T-helper 2 cell treated with Interferon-gamma antibody and Interleukin-4, amounts not matched to agents 5 μg/mL and 100 μg/mL, for 36 hours (primary cell): ENCODE results near the gene PMEPA1.

Experiments
- DNase-seq: peaks from one replicate; pipeline ENCODE4 v3.0.0; 2021; ENCODE audit warnings: low spot score
- H3K27ac Mint-ChIP-seq: one replicate; pipeline ENCODE4 v1.8.0; 2021; ENCODE audit warnings: mild to moderate bottlenecking, mixed read lengths
- H3K27me3 Mint-ChIP-seq: one replicate; pipeline ENCODE4 v1.8.0; 2021; ENCODE audit warnings: low read depth, mixed read lengths
- H3K36me3 Mint-ChIP-seq: one replicate; pipeline ENCODE4 v1.8.0; 2021; ENCODE audit warnings: low read depth, mixed read lengths
- H3K4me1 Mint-ChIP-seq: one replicate; pipeline ENCODE4 v1.8.0; 2021; ENCODE audit warnings: low read depth, mixed read lengths
- H3K4me3 Mint-ChIP-seq: one replicate; pipeline ENCODE4 v1.8.0; 2022; ENCODE audit warnings: mild to moderate bottlenecking, moderate library complexity, mixed read lengths
- H3K9me3 Mint-ChIP-seq: one replicate; pipeline ENCODE4 v1.8.0; 2021; ENCODE audit warnings: mixed read lengths

PMEPA1 gene

GRCh38 chr20:57627339-57627738 lies 82.5 kb downstream of the PMEPA1 start:
- Mint-ChIP-seq H3K27ac (peak overlapping the region; percentile 58), H3K27me3 (peaks cover 34% of the 10 kb centered on the region), H3K4me1 (peaks cover 39% of the 10 kb centered on the region), H3K4me3 (peak overlapping the region; percentile 10), H3K9me3 (peaks cover 14% of the 10 kb centered on the region), H3K36me3 (peaks cover 15% of the 10 kb centered on the region)
- no peak for DNase-seq

GRCh38 chr20:57625978-57626377 lies 83.8 kb downstream of the PMEPA1 start:
- Mint-ChIP-seq H3K9me3 (peaks cover 14% of the 10 kb centered on the region), H3K27ac (no peak overlapping the region), H3K36me3 (peaks cover 11% of the 10 kb centered on the region), H3K27me3 (peaks cover 22% of the 10 kb centered on the region), H3K4me3 (no peak overlapping the region), H3K4me1 (peaks cover 43% of the 10 kb centered on the region)
- no peak for DNase-seq

GRCh38 chr20:57625181-57625958 lies 84.4 kb downstream of the PMEPA1 start:
- H3K4me1 Mint-ChIP-seq: peaks cover 48% of the 10 kb centered on the region
- H3K27me3 Mint-ChIP-seq: peaks cover 18% of the 10 kb centered on the region
- DNase-seq: no peak
- H3K4me3 Mint-ChIP-seq: no peak overlapping the region
- H3K27ac Mint-ChIP-seq: no peak overlapping the region
- H3K36me3 Mint-ChIP-seq: peaks cover 11% of the 10 kb centered on the region
- peaks cover 14% of the 10 kb centered on the region for H3K9me3 Mint-ChIP-seq

GRCh38 chr20:57624124-57624523 lies 85.7 kb downstream of the PMEPA1 start:
- Mint-ChIP-seq H3K4me1 (peaks cover 49% of the 10 kb centered on the region), H3K4me3 (no peak overlapping the region), H3K27ac (no peak overlapping the region), H3K36me3 (peaks cover 7% of the 10 kb centered on the region), H3K9me3 (peaks cover 9% of the 10 kb centered on the region), H3K27me3 (peaks cover 15% of the 10 kb centered on the region)
- no peak for DNase-seq

- Mint-ChIP-seq H3K27me3 (peaks cover 16% of the 10 kb centered on the region), H3K4me1 (peaks cover 59% of the 10 kb centered on the region), H3K36me3 (peaks cover 7% of the 10 kb centered on the region), H3K9me3 (peaks cover 9% of the 10 kb centered on the region), H3K4me3 (peak overlapping the region; percentile 49), H3K27ac (peak overlapping the region; percentile 79)
- peak; percentile 51 for DNase-seq
Measured at GRCh38 chr20:57622579-57623381, 87.0 kb downstream of the PMEPA1 start.

- H3K27ac Mint-ChIP-seq: peak overlapping the region; percentile 79
- H3K27me3 Mint-ChIP-seq: peaks cover 20% of the 10 kb centered on the region
- H3K36me3 Mint-ChIP-seq: peaks cover 10% of the 10 kb centered on the region
- H3K4me3 Mint-ChIP-seq: peak overlapping the region; percentile 49
- peaks cover 59% of the 10 kb centered on the region for H3K4me1 Mint-ChIP-seq
- no peak for DNase-seq
- peaks cover 9% of the 10 kb centered on the region for H3K9me3 Mint-ChIP-seq
Measured at GRCh38 chr20:57622201-57622570, 87.6 kb downstream of the PMEPA1 start.

- peaks cover 25% of the 10 kb centered on the region for H3K27me3 Mint-ChIP-seq
- peaks cover 12% of the 10 kb centered on the region for H3K36me3 Mint-ChIP-seq
- peak overlapping the region; percentile 95 for H3K27ac Mint-ChIP-seq
- peak overlapping the region; percentile 87 for H3K4me3 Mint-ChIP-seq
- peaks cover 9% of the 10 kb centered on the region for H3K9me3 Mint-ChIP-seq
- no peak for DNase-seq
- peaks cover 58% of the 10 kb centered on the region for H3K4me1 Mint-ChIP-seq
Measured at GRCh38 chr20:57621421-57622200, 88.2 kb downstream of the PMEPA1 start.

- peaks cover 53% of the 10 kb centered on the region for H3K4me1 Mint-ChIP-seq
- peak overlapping the region; percentile 95 for H3K27ac Mint-ChIP-seq
- H3K9me3 Mint-ChIP-seq: peaks cover 9% of the 10 kb centered on the region
- peaks cover 12% of the 10 kb centered on the region for H3K36me3 Mint-ChIP-seq
- no peak for DNase-seq
- peak overlapping the region; percentile 87 for H3K4me3 Mint-ChIP-seq
- peaks cover 28% of the 10 kb centered on the region for H3K27me3 Mint-ChIP-seq
Measured at GRCh38 chr20:57620999-57621398, 88.8 kb downstream of the PMEPA1 start.

GRCh38 chr20:57620274-57620990 lies 89.4 kb downstream of the PMEPA1 start, which contains the start of gene ZBP1:
TSS of gene ZBP1 (minus strand) at chr20:57620426. CDS start at chr20:57620295, 131 bp downstream.
- peaks cover 29% of the 10 kb centered on the region for H3K27me3 Mint-ChIP-seq
- H3K36me3 Mint-ChIP-seq: peaks cover 9% of the 10 kb centered on the region
- H3K27ac Mint-ChIP-seq: peak within 1 kb of the TSS; percentile 95
- DNase-seq: peak; percentile 57
- H3K4me1 Mint-ChIP-seq: peaks cover 51% of the 10 kb centered on the region
- H3K9me3 Mint-ChIP-seq: peaks cover 5% of the 10 kb centered on the region
- peak within 1 kb of the TSS; percentile 87 for H3K4me3 Mint-ChIP-seq

GRCh38 chr20:57619051-57619831 lies 90.6 kb downstream of the PMEPA1 start:
- Mint-ChIP-seq H3K27me3 (peaks cover 29% of the 10 kb centered on the region), H3K9me3 (no peaks in the 10 kb centered on the region), H3K4me1 (peaks cover 50% of the 10 kb centered on the region), H3K27ac (peak overlapping the region; percentile 95), H3K36me3 (peaks cover 9% of the 10 kb centered on the region), H3K4me3 (peak overlapping the region; percentile 87)
- DNase-seq: peak; percentile 80

- no peak for DNase-seq
- peaks cover 27% of the 10 kb centered on the region for H3K27me3 Mint-ChIP-seq
- peak overlapping the region; percentile 87 for H3K4me3 Mint-ChIP-seq
- H3K27ac Mint-ChIP-seq: peak overlapping the region; percentile 95
- H3K9me3 Mint-ChIP-seq: no peaks in the 10 kb centered on the region
- H3K36me3 Mint-ChIP-seq: peaks cover 9% of the 10 kb centered on the region
- H3K4me1 Mint-ChIP-seq: peaks cover 50% of the 10 kb centered on the region
Measured at GRCh38 chr20:57618764-57619050, 91.1 kb downstream of the PMEPA1 start.

GRCh38 chr20:57618091-57618763 lies 91.6 kb downstream of the PMEPA1 start:
- Mint-ChIP-seq H3K9me3 (no peaks in the 10 kb centered on the region), H3K4me1 (peaks cover 50% of the 10 kb centered on the region), H3K27ac (peak overlapping the region; percentile 95), H3K36me3 (peaks cover 9% of the 10 kb centered on the region), H3K4me3 (peak overlapping the region; percentile 87), H3K27me3 (peaks cover 27% of the 10 kb centered on the region)
- no peak for DNase-seq
